ENCODE results near the gene PSME3. TPM values are rescaled to one million over a fixed set of nuclear protein-coding genes. Genes with fewer than 3 reads are reported as not detected.
A peak's percentile ranks its signal among the peaks of the same experiment; 100 is the strongest.

The PSME3 gene
- total and polyA plus RNA-seq, 2 of the 13 experiments (the other 11 are each of a cell fraction or from before 2014, with no cell fraction given) = 66.3 to 135 TPM

DNA sequence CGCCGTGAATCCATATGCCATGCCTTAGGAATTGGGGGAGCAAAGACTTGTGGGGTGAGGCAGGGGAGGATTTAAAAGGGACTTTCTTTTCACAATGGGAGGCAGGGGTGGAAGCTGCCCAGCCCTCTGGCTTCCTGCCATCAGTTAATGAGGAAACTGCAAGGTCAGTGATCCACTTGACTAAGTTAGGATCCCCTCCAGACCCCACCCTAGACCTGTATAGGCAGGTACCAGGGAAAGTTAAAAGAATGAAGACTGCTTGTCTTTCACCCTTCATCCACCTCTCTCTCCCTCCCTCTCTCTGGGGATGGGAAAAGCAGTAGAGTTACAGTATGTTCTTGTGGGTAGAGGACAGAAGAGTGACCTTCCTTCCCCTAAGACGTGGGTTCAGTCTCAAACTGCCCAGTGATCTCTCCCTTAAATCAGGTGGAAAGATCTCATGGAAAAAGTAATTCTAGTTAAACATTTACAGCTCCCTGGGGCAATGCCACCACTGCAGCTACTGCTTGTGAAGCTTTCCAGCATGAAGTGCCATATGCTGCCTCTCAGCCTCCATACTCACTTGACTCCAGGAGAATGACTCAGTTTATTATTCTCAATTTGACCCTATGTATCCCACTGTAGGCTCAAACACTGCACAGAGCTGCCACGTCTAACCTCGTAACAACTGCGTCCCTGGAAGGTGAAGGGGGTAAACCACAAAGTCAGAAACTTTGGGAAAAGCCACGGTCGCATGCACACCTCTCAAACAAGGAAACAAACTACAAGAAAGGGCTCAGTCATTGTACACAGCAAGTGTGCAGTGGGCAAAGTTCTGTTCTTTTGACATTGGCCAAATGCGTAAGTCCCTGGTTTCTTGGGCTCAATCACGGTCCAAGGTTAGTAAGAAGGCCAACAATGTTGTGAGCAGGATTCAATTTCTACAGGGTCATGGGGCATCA is 35.9 kb upstream of the PSME3 start (continued):
- no peak for TF ChIP-seq RELA (CRISPR knock-in tag; IDR thresholded peaks at IDR 0.05)
- TF ChIP-seq, protein P1, sequence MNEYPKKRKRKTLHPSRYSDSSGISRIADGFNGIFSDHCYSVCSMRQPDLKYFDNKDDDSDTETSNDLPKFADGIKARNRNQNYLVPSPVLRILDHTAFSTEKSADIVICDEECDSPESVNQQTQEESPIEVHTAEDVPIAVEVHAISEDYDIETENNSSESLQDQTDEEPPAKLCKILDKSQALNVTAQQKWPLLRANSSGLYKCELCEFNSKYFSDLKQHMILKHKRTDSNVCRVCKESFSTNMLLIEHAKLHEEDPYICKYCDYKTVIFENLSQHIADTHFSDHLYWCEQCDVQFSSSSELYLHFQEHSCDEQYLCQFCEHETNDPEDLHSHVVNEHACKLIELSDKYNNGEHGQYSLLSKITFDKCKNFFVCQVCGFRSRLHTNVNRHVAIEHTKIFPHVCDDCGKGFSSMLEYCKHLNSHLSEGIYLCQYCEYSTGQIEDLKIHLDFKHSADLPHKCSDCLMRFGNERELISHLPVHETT (CRISPR knock-in tag; conservative IDR thresholded peaks at IDR 0.05) = no peak
- no peak for TF ChIP-seq HHEX (CRISPR knock-in tag; IDR thresholded peaks at IDR 0.05)
- 0 out of 2 replicates have a peak, but pooled peaks have one; percentile 26 for TF ChIP-seq ZNF431 (CRISPR knock-in tag; IDR thresholded peaks at IDR 0.05; ENCODE audit: borderline replicate concordance, low read depth)
- no peak for TF ChIP-seq SOX13 (IDR thresholded peaks at IDR 0.05)
- no peak for TF ChIP-seq SOX13 (CRISPR knock-in tag; conservative IDR thresholded peaks at IDR 0.05 in 1 of 2, IDR thresholded peaks at IDR 0.05 in 1 of 2)
- TF ChIP-seq, protein P2, sequence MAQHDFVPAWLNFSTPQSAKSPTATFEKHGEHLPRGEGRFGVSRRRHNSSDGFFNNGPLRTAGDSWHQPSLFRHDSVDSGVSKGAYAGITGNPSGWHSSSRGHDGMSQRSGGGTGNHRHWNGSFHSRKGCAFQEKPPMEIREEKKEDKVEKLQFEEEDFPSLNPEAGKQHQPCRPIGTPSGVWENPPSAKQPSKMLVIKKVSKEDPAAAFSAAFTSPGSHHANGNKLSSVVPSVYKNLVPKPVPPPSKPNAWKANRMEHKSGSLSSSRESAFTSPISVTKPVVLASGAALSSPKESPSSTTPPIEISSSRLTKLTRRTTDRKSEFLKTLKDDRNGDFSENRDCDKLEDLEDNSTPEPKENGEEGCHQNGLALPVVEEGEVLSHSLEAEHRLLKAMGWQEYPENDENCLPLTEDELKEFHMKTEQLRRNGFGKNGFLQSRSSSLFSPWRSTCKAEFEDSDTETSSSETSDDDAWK (CRISPR knock-in tag; IDR thresholded peaks at IDR 0.05) = no peak
- TF ChIP-seq, protein P3, sequence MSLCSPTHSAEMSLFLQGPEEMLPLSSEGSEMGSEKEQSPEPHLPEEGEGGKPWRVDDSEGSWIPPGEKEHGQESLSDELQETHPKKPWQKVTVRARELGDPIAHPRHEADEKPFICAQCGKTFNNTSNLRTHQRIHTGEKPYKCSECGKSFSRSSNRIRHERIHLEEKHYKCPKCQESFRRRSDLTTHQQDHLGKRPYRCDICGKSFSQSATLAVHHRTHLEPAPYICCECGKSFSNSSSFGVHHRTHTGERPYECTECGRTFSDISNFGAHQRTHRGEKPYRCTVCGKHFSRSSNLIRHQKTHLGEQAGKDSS (CRISPR knock-in tag; IDR thresholded peaks at IDR 0.05; ENCODE audit: borderline replicate concordance, low read depth) = no peak
- TF ChIP-seq JUN (CRISPR knock-in tag; IDR thresholded peaks at IDR 0.05) = peak; percentile 37; the same call in 1 of the 2 replicates
- no peak for TF ChIP-seq NFKBIZ (CRISPR knock-in tag; IDR thresholded peaks at IDR 0.05)
- TF ChIP-seq SIX4 (CRISPR knock-in tag; IDR thresholded peaks at IDR 0.05) = no peak
- no peak for TF ChIP-seq GLI4 (CRISPR knock-in tag; IDR thresholded peaks at IDR 0.05; ENCODE audit: borderline replicate concordance)
- TF ChIP-seq THAP11 (CRISPR knock-in tag; IDR thresholded peaks at IDR 0.05) = peak; percentile 84; the same call in 1 of the 2 replicates
- TF ChIP-seq ZNF788 (CRISPR knock-in tag; IDR thresholded peaks at IDR 0.05; ENCODE audit: borderline replicate concordance) = no peak
- no peak for TF ChIP-seq ARNTL (CRISPR knock-in tag; IDR thresholded peaks at IDR 0.05)
- no peak for TF ChIP-seq SRSF1 (optimal IDR thresholded peaks at IDR 0.05; ENCODE audit: low read depth, low read length)
- TF ChIP-seq MEIS2 (CRISPR knock-in tag; IDR thresholded peaks at IDR 0.05) = no peak
- TF ChIP-seq ATF7-NPFF (CRISPR knock-in tag; IDR thresholded peaks at IDR 0.05; ENCODE audit: low read depth) = no peak
- no peak for TF ChIP-seq ZNF879 (CRISPR knock-in tag; IDR thresholded peaks at IDR 0.05)
- no peak for TF ChIP-seq ZNF207 (IDR thresholded peaks at IDR 0.05; ENCODE audit: borderline replicate concordance)
- TF ChIP-seq ZNF501 (CRISPR knock-in tag; IDR thresholded peaks at IDR 0.05) = no peak
- TF ChIP-seq ZSCAN30 (CRISPR knock-in tag; IDR thresholded peaks at IDR 0.05) = no peak; the same call in 1 of the 2 replicates
- TF ChIP-seq, protein P4, sequence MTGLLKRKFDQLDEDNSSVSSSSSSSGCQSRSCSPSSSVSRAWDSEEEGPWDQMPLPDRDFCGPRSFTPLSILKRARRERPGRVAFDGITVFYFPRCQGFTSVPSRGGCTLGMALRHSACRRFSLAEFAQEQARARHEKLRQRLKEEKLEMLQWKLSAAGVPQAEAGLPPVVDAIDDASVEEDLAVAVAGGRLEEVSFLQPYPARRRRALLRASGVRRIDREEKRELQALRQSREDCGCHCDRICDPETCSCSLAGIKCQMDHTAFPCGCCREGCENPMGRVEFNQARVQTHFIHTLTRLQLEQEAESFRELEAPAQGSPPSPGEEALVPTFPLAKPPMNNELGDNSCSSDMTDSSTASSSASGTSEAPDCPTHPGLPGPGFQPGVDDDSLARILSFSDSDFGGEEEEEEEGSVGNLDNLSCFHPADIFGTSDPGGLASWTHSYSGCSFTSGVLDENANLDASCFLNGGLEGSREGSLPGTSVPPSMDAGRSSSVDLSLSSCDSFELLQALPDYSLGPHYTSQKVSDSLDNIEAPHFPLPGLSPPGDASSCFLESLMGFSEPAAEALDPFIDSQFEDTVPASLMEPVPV (CRISPR knock-in tag; IDR thresholded peaks at IDR 0.05) = no peak
- no peak for TF ChIP-seq MEF2D (CRISPR knock-in tag; IDR thresholded peaks at IDR 0.05)

Data from HepG2 (cell line).